Measurements from ENCODE around the gene THOC1. TPM values are rescaled to one million over a fixed set of nuclear protein-coding genes. Genes with fewer than 3 reads are reported as not detected.

Gene THOC1
- total RNA-seq, 3 donors from 2014 or later: 56.2 to 98.9 (median 67.5) TPM

- intact Hi-C loops (cut with DNase I; ENCODE audit: low total_unique reads): no loop called here
- no peak overlapping the region for H3K27ac ChIP-seq
- no peak for DNase-seq (ENCODE audit: low spot score in 2 of 2)
- H3K9me3 ChIP-seq: no peaks in the 10 kb centered on the region
- peaks cover 4% of the 10 kb centered on the region for H3K36me3 ChIP-seq
- H3K4me3 ChIP-seq: no peak overlapping the region
- no peaks in the 10 kb centered on the region for H3K4me1 ChIP-seq
- no peaks in the 10 kb centered on the region for H3K27me3 ChIP-seq
- TF ChIP-seq CTCF (IDR thresholded peaks at IDR 0.05) (no peak), POLR2A (IDR thresholded peaks at IDR 0.05) (no peak), POLR2AphosphoS5 (IDR thresholded peaks at IDR 0.05) (no peak)
Observed at GRCh38 chr18:212780-213179, 55.1 kb downstream of the THOC1 start.

- Histone ChIP-seq H3K4me1 (no peaks in the 10 kb centered on the region), H3K4me3 (no peak overlapping the region), H3K36me3 (peaks cover 4% of the 10 kb centered on the region), H3K27me3 (no peaks in the 10 kb centered on the region), H3K27ac (no peak overlapping the region), H3K9me3 (no peaks in the 10 kb centered on the region)
- intact Hi-C loops (cut with DNase I; ENCODE audit: low total_unique reads): no loop called here
- TF ChIP-seq CTCF (IDR thresholded peaks at IDR 0.05) (no peak), POLR2AphosphoS5 (IDR thresholded peaks at IDR 0.05) (no peak), POLR2A (IDR thresholded peaks at IDR 0.05) (no peak)
- no peak for DNase-seq (ENCODE audit: low spot score in 2 of 2)
Observed at GRCh38 chr18:211582-211981, 56.3 kb downstream of the THOC1 start.

- H3K36me3 ChIP-seq: peaks cover 4% of the 10 kb centered on the region
Observed at GRCh38 chr18:210733-211132, 57.1 kb downstream of the THOC1 start.

GRCh38 chr18:210075-210474 is 57.8 kb downstream of the THOC1 start:
- Histone ChIP-seq H3K27ac (no peak overlapping the region), H3K36me3 (peaks cover 4% of the 10 kb centered on the region), H3K9me3 (no peaks in the 10 kb centered on the region), H3K27me3 (no peaks in the 10 kb centered on the region), H3K4me1 (no peaks in the 10 kb centered on the region), H3K4me3 (no peak overlapping the region)
- DNase-seq (ENCODE audit: low spot score in 2 of 2): no peak
- intact Hi-C loops (cut with DNase I; ENCODE audit: low total_unique reads): no loop called here
- TF ChIP-seq CTCF (IDR thresholded peaks at IDR 0.05) (no peak), POLR2A (IDR thresholded peaks at IDR 0.05) (no peak), POLR2AphosphoS5 (IDR thresholded peaks at IDR 0.05) (no peak)

More at GRCh38 chr18:210733-211132, 57.1 kb downstream of the THOC1 start:
- TF ChIP-seq POLR2AphosphoS5 (IDR thresholded peaks at IDR 0.05) (no peak), POLR2A (IDR thresholded peaks at IDR 0.05) (no peak), CTCF (IDR thresholded peaks at IDR 0.05) (no peak)
- Histone ChIP-seq H3K9me3 (no peaks in the 10 kb centered on the region), H3K4me1 (no peaks in the 10 kb centered on the region), H3K27ac (no peak overlapping the region), H3K4me3 (no peak overlapping the region), H3K27me3 (no peaks in the 10 kb centered on the region)
- no peak for DNase-seq (ENCODE audit: low spot score in 2 of 2)
- intact Hi-C loops (cut with DNase I; ENCODE audit: low total_unique reads): no loop called here

GRCh38 chr18:199768-200167 is 68.1 kb downstream of the THOC1 start:
- no peak overlapping the region for H3K27ac ChIP-seq
- TF ChIP-seq POLR2AphosphoS5 (IDR thresholded peaks at IDR 0.05) (no peak), CTCF (IDR thresholded peaks at IDR 0.05) (no peak), POLR2A (IDR thresholded peaks at IDR 0.05) (no peak)
- no peaks in the 10 kb centered on the region for H3K27me3 ChIP-seq
- H3K4me1 ChIP-seq: no peaks in the 10 kb centered on the region
- no peak overlapping the region for H3K4me3 ChIP-seq
- H3K36me3 ChIP-seq: no peaks in the 10 kb centered on the region
- no peak for DNase-seq (ENCODE audit: low spot score in 2 of 2)
- no peaks in the 10 kb centered on the region for H3K9me3 ChIP-seq
- intact Hi-C loops (cut with DNase I; ENCODE audit: low total_unique reads): no loop called here

Measured in breast epithelium (tissue), 4 donors.